LNCaP clone FGC (cell line): Measurements from ENCODE around the gene SEC63.

Experiments
- DNase-seq: peaks from one replicate; pipeline ENCODE4 v3.0.0-alpha.2; 2011; ENCODE audit warnings: low read depth
- H3K4me3 ChIP-seq: 2 replicates; pipeline ENCODE4 v1.5.1; 2011; ENCODE audit warnings: mild to moderate bottlenecking, low read depth, low read length, control low read depth
- CTCF ChIP-seq: IDR thresholded peaks from 2 replicates; pipeline ENCODE4 v1.5.1; 2012; ENCODE audit warnings: mild to moderate bottlenecking; ENCODE audit not compliant: control insufficient read depth, insufficient read depth; ENCODE audit errors: extremely low read depth

Gene SEC63

GRCh38 chr6:107833136-107833535, 124.9 kb downstream of the SEC63 start:
- DNase-seq: no peak
- no peak for TF ChIP-seq CTCF
- H3K4me3 ChIP-seq: no peak overlapping the region

- H3K4me3 ChIP-seq: no peak overlapping the region
- DNase-seq: no peak
- TF ChIP-seq CTCF: no peak
These were observed 125.6 kb downstream of the SEC63 start for GRCh38 chr6:107832151-107833056.

GRCh38 chr6:107830060-107830459, 127.9 kb downstream of the SEC63 start:
- TF ChIP-seq CTCF: no peak
- no peak overlapping the region for H3K4me3 ChIP-seq
- no peak for DNase-seq

- no peak overlapping the region for H3K4me3 ChIP-seq
- no peak for DNase-seq
- no peak for TF ChIP-seq CTCF
These were observed 130.5 kb downstream of the SEC63 start for GRCh38 chr6:107827541-107827940.

GRCh38 chr6:107823047-107823557, 134.9 kb downstream of the SEC63 start:
- no peak for DNase-seq
- TF ChIP-seq CTCF: no peak
- no peak overlapping the region for H3K4me3 ChIP-seq

- no peak overlapping the region for H3K4me3 ChIP-seq
- no peak for TF ChIP-seq CTCF
These were observed 135.6 kb downstream of the SEC63 start for GRCh38 chr6:107822176-107823046.

More at GRCh38 chr6:107822176-107823046, 135.6 kb downstream of the SEC63 start:
- no peak for DNase-seq
